ENCODE data around the gene MAPK8IP3.
"Not testable (repeated sequence)": the region's sequence is repeated elsewhere in the genome, so short reads cannot be mapped to it uniquely, and the experiment has no call there.

MAPK8IP3 gene

DNA sequence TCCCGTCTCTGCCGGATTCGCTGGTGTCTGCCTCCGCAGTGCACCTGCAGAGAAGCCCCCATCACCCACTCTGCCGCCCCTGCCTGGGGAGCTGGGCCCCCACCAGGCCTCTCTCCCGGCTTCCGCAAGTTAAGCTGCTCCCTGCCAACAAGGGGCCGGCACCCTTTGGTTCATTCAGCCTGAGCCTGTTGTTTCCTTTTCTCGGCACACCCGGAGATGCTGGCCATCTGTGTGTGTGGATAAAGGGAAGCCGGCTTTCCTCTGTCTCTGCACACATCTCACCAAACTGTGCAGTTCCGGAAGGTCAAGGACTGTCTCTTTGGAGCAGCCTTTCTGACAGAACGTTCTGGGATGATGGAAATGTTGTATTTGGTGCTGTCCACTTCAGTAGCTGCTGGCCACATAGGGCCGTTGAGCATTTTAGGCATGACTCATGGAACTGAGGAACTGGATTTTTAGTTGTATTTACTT, 6.8 kb downstream of the MAPK8IP3 start:
- Histone ChIP-seq H3K36me3 (ENCODE audit: insufficient read depth, low read length) (no peaks in the 10 kb centered on the region), H3K9ac (ENCODE audit: low read depth, low read length) (no peak overlapping the region), H3K4me1 (ENCODE audit: insufficient read depth, low read length) (peaks cover 17% of the 10 kb centered on the region), H3K9me3 (ENCODE audit: control insufficient read depth, insufficient read depth, low read length) (no peaks in the 10 kb centered on the region)

DNA sequence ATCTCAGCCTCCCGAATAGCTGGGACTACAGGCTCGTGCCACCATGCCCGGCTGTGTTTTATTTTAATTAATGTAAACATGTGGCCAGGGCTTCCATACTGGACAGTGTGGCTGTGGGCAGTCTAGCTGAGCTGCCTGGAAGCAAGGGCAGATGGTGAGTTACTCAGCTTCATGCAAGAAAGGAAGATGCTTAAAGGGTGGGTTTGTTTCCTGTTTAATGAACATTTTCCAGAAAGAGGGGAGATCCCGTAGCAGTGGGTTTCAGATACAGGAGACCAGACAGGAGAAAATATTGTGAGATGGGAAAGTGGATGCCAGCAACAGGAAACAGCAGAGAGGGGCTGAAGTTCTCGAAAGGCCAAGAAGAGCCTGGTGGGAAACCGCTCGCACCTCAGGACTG, 7.3 kb downstream of the MAPK8IP3 start:
- no peaks in the 10 kb centered on the region for H3K36me3 ChIP-seq (ENCODE audit: insufficient read depth, low read length)
- no peaks in the 10 kb centered on the region for H3K9me3 ChIP-seq (ENCODE audit: control insufficient read depth, insufficient read depth, low read length)
- H3K9ac ChIP-seq (ENCODE audit: low read depth, low read length): no peak overlapping the region
- peaks cover 17% of the 10 kb centered on the region for H3K4me1 ChIP-seq (ENCODE audit: insufficient read depth, low read length)

DNA sequence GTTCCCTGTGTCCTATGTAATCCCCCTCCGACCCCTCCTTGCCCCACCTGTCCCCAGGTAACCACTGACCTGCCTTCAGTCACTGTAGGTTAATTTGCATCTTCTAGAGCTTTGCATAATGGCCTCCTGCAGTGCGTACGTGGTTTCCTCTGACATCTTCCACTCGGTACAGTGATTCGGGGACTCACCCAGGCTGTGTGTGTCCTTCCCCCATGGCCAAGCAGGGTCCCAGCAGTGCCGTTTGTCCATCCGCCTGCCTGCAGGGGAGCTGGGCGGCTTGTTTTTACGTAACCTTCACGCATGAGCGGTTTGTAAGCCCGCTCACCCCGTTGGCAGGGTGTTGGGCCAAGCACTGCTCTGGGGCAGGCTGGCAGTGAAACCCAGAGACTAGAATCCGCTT, 7.9 kb downstream of the MAPK8IP3 start:
- Histone ChIP-seq H3K9me3 (ENCODE audit: control insufficient read depth, insufficient read depth, low read length) (no peaks in the 10 kb centered on the region), H3K36me3 (ENCODE audit: insufficient read depth, low read length) (no peaks in the 10 kb centered on the region), H3K4me1 (ENCODE audit: insufficient read depth, low read length) (peaks cover 17% of the 10 kb centered on the region), H3K9ac (ENCODE audit: low read depth, low read length) (no peak overlapping the region)

DNA sequence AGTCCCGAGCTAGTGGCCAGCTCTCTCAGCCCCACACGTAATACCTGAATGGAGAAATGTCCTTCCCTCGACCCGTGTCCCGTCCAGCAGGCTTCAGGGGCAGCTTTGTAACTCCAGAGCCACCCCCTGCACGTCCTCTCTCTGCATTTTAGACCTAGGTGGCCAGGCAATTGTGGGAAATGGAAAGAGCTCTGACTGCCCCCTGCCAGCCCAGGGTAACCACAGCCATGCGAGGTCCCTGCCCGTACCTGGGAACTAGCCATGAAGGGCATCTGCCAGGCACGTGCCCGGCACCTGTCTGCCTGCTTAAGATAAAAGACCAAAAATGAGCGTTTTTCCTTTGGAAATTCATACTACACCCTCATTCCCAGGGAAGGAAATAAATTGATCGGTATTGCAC, 9.2 kb downstream of the MAPK8IP3 start:
- Histone ChIP-seq H3K36me3 (ENCODE audit: insufficient read depth, low read length) (no peaks in the 10 kb centered on the region), H3K9me3 (ENCODE audit: control insufficient read depth, insufficient read depth, low read length) (no peaks in the 10 kb centered on the region), H3K4me1 (ENCODE audit: insufficient read depth, low read length) (peaks cover 17% of the 10 kb centered on the region), H3K9ac (ENCODE audit: low read depth, low read length) (no peak overlapping the region)

DNA sequence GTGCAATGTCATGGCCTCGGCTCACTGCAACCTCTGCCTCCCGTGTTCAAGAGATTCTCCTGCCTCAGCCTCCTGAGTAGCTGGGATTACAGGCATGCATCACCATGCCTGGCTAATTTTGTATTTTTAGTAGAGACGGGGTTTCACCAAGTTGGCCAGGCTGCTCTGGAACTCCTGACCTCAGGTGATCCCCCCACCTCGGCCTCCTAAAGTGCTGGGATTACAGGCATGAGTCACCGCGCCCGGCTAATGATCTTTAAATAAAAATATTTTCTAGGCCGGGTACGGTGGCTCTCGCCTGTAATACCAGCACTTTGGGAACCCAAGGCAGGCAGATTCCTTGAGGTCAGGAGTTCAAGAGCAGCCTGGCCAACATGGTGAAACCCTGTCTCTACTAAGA, 12.2 kb downstream of the MAPK8IP3 start:
- not testable (repeated sequence) for H3K36me3 ChIP-seq (ENCODE audit: insufficient read depth, low read length); H3K9ac ChIP-seq (ENCODE audit: low read depth, low read length); H3K9me3 ChIP-seq (ENCODE audit: control insufficient read depth, insufficient read depth, low read length)
- H3K4me1 ChIP-seq (ENCODE audit: insufficient read depth, low read length): peaks cover 12% of the 10 kb centered on the region

DNA sequence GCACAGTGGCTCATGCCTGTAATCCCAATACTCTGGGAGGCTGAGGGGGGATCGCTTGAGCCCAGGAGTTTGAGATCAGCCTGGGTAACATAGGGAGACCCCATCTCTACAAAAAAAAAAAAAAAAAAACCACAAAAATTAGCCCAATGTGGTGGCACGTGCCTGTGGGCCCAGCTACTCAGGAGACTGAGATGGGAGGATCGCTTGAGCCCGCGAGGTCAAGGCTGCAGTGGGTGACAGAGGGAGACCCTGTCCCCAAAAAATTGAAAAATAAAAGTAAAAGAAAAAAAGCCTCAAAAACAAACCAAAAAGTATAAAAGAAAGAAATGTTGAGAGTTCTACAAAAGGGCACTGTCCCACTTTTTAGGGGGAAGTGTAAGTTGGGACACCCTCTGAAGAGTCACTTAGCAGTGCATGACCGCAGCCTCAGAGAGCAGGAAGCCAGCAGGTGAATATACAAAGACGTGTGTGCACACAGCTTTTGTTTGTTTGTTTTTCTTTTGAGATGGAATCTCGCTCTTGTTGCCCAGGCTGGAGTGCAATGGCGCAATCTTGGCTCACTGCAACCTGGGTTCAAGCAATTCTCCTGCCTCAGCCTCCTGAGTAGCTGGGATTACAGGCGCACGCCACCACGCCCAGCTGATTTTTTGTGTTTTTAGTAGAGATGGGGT, 13.7 kb downstream of the MAPK8IP3 start:
- not testable (repeated sequence) for H3K9ac ChIP-seq (ENCODE audit: low read depth, low read length); H3K4me1 ChIP-seq (ENCODE audit: insufficient read depth, low read length); H3K36me3 ChIP-seq (ENCODE audit: insufficient read depth, low read length); H3K9me3 ChIP-seq (ENCODE audit: control insufficient read depth, insufficient read depth, low read length)

DNA sequence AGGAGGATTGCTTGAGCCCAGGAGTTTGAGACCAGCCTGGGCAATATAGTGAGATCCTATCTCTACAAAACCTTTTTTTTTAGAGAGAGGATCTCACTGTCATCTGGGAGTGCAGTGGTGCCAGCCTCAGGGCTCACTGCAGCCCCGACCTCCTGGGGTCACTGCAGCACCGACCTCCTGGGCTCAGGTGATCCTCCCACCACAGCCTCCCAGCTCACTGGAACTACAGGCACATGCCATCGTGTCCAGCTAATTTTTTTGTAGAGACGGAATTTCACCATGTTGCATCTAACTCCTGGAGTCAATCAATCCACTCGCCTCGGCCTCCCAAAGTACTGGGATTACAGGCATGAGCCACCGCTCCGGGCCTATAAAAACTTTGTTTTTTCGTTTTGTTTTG, 15.4 kb downstream of the MAPK8IP3 start:
- Histone ChIP-seq H3K9me3 (ENCODE audit: control insufficient read depth, insufficient read depth, low read length) (no peaks in the 10 kb centered on the region), H3K36me3 (ENCODE audit: insufficient read depth, low read length) (no peaks in the 10 kb centered on the region), H3K4me1 (ENCODE audit: insufficient read depth, low read length) (no peaks in the 10 kb centered on the region), H3K9ac (ENCODE audit: low read depth, low read length) (no peak overlapping the region)

DNA sequence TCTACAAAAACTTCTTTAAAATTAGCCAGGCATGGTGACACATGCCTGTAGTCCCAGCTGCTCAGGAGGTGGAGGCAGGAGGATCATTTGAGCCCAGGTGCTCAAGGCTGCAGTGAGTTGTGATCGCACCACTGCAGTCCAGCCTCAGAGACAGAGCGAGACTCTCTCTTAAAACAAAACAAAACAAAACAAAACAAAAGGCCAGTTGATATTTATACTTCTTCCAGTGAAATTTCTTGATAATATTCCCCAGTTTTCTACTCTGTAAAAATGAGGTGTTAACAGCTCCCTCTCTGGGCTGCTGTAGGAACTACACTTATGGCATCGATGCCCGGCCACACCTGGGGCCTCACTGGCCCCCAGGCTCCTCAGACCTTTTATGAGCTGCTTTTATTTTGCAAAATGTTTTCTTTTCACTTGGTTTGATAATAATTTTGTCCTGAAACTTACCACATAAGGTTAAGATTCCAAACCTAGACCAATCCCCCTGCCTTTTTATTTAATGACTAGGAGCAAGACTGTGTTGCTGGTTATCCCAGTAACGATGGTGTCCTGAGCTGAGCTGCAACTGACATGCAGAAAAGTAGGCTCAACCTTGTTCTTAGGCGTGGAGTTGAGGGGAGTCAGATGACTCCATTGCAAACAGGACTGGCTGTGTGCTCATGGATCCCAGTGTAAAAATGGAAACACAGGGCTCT, 17.6 kb downstream of the MAPK8IP3 start:
- no peaks in the 10 kb centered on the region for H3K4me1 ChIP-seq (ENCODE audit: insufficient read depth, low read length)

DNA sequence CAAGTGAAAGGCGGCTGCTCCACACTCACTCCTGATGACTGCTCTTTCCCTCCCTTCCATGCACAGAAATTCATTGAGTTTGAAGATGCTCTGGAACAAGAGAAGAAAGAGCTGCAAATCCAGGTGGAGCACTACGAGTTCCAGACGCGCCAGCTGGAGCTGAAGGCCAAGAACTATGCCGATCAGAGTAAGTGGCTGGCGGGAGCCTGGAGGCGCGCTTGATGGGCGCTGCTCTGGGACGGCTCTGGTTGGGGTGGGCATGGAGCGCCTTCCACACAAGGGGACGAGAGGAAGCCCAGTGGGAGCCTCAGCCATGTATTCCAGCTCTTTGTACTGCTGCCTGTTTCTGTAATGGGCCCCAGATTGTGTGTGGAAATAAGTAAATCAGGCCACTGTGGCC, 18.5 kb downstream of the MAPK8IP3 start:
- H3K9ac ChIP-seq (ENCODE audit: low read depth, low read length): no peak overlapping the region
- H3K36me3 ChIP-seq (ENCODE audit: insufficient read depth, low read length): no peaks in the 10 kb centered on the region
- H3K4me1 ChIP-seq (ENCODE audit: insufficient read depth, low read length): no peaks in the 10 kb centered on the region
- no peaks in the 10 kb centered on the region for H3K9me3 ChIP-seq (ENCODE audit: control insufficient read depth, insufficient read depth, low read length)

More for the DNA sequence above, 17.6 kb downstream of the MAPK8IP3 start:
- Histone ChIP-seq H3K9me3 (ENCODE audit: control insufficient read depth, insufficient read depth, low read length) (no peaks in the 10 kb centered on the region), H3K9ac (ENCODE audit: low read depth, low read length) (no peak overlapping the region), H3K36me3 (ENCODE audit: insufficient read depth, low read length) (no peaks in the 10 kb centered on the region)

DNA sequence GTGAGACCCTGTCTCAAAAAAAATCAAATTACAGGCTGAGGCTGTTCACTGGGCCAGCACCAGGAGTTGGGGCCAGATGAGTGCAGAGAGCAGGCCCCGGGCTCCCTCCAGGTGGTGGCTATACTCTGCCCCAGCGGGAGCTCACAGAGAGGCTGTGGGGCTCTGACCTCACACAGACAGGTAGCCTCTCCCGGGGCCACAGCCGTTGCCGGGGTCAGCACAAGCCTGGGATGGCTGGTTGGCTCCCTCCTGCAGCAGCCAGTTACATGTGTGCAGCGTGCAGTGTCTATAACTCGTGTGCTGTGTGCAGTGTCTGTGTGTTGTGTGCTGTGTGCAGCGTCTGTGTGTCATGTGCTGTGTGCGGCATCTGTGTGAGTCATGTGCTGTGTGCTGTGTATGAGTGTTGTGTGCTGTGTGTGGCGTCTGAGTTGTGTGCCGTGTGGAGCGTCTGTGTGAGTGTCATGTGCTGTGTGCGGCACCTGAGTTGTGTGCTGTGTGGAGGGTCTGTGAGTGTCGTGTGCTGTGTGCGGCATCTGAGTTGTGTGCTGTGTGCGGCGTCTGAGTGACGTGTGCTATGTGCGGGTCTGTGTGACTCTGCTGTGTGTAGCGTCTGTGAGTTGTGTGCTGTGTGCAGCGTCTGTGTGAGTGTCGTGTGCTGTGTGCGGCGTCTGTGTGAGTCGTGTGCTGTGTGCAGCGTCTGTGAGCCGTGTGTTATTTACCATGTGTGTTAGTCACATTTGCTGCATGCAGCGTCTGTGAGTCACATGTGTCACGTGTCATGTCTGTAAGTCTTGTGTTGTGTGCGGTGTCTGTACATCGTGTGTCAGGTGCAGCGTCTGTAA, 20.9 kb downstream of the MAPK8IP3 start:
- no peaks in the 10 kb centered on the region for H3K9me3 ChIP-seq (ENCODE audit: control insufficient read depth, insufficient read depth, low read length)
- H3K4me1 ChIP-seq (ENCODE audit: insufficient read depth, low read length): no peaks in the 10 kb centered on the region
- no peaks in the 10 kb centered on the region for H3K36me3 ChIP-seq (ENCODE audit: insufficient read depth, low read length)
- H3K9ac ChIP-seq (ENCODE audit: low read depth, low read length): no peak overlapping the region

DNA sequence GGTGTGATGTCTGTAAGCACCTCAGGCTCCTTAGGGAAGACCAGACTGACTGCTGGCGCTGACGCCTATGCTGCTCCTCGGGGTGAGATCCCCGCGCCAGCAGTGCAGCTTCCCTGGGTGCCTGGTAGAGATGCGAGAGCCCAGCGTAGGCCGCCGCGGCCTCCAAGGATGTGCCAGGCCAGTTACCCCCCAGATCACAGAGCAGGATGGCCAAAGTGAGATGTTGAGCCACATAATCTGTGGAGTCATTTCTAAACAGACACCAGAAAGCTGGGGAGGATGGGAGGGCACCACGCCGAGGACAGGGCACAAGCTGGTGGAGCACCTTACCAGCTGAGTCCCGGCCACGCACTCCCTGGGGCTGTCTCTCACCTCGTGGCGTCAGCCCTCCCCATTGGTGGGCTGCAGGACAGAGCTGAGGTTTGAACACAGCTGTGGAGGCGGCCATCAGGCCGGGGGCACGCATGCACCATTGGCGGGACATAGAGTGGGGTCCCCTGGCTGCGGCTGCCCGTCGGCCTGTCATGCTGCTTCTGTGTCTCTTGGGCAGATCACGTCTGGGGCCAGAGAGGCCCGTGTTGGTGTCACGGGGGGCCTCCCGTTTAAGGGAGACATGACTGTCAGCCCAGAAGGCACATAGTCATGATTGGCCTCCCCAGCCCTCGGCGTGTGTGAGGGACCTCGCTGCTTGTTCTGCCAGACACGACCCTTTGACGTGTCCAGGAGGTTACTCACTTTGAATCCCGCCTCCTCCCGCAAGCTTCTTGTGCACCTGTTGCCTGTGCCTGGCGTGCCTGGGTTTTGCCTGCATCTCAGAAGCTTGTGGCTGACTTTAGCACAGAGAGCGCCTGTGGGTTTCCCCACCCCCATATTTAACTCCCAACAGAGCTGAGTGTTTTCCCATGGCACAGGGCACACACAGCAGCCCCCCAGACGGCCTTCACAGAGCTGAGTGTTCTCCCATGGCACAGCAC, 21.9 kb downstream of the MAPK8IP3 start:
- H3K36me3 ChIP-seq (ENCODE audit: insufficient read depth, low read length): no peaks in the 10 kb centered on the region

DNA sequence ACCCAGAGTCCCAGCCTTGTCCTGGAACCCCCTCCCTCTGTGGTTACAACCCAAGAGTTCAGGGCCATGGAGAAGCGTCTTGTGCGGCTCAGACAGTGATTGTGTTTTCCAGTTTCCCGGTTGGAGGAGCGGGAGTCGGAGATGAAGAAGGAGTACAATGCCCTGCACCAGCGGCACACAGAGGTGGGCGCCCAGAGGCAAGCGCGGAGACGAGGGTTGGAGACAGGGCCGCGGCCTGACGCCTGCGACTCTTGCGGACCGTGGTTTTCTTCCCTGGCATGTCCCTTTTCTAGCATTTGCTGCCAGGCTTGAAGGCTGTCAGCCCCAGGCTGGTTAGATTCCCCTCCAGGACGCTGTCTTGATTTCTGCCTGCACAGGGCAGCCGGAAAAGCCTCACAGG, 23.0 kb downstream of the MAPK8IP3 start:
- H3K9me3 ChIP-seq (ENCODE audit: control insufficient read depth, insufficient read depth, low read length): no peaks in the 10 kb centered on the region
- H3K9ac ChIP-seq (ENCODE audit: low read depth, low read length): no peak overlapping the region
- no peaks in the 10 kb centered on the region for H3K4me1 ChIP-seq (ENCODE audit: insufficient read depth, low read length)
- no peaks in the 10 kb centered on the region for H3K36me3 ChIP-seq (ENCODE audit: insufficient read depth, low read length)

More for the DNA sequence above, 21.9 kb downstream of the MAPK8IP3 start:
- no peaks in the 10 kb centered on the region for H3K4me1 ChIP-seq (ENCODE audit: insufficient read depth, low read length)
- H3K9me3 ChIP-seq (ENCODE audit: control insufficient read depth, insufficient read depth, low read length): no peaks in the 10 kb centered on the region
- H3K9ac ChIP-seq (ENCODE audit: low read depth, low read length): no peak overlapping the region

DNA sequence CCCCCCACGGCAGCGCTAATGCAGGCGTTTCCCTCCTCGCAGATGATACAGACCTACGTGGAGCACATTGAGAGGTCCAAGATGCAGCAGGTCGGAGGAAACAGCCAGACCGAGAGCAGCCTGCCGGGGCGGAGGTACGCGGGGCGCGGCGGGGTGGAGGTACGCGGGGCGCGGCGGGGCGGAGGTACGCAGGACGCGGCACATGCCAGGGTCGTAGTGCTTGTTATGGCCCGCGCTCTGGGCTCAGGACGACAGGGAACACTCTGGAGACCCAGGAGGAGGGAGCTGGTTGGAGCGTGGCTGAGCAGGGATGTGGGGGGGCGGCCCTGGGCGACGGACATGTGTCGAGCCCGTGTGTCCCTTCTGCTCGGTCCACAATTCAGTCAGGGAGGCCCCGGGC, 23.4 kb downstream of the MAPK8IP3 start:
- Histone ChIP-seq H3K36me3 (ENCODE audit: insufficient read depth, low read length) (no peaks in the 10 kb centered on the region), H3K9ac (ENCODE audit: low read depth, low read length) (no peak overlapping the region), H3K4me1 (ENCODE audit: insufficient read depth, low read length) (no peaks in the 10 kb centered on the region), H3K9me3 (ENCODE audit: control insufficient read depth, insufficient read depth, low read length) (no peaks in the 10 kb centered on the region)

DNA sequence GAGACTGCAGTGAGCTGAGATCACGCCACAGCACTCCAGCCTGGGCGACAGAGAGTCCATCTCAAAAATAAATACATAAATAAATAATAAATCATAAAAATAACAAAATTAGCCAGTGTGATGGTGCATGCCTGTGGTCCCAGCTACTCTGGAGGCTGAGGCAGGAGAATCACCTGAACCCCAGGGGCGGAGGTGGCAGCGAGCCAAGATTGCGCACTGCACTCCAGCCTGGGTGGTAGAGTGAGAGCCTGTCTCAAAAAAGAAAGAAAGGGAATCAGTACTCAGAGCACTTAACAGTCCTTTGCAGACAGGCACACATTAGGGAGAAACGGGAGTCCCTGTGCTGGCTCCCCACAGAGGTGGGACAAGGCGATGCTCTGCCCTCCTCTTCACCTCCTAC, 25.1 kb downstream of the MAPK8IP3 start:
- Histone ChIP-seq H3K9me3 (ENCODE audit: control insufficient read depth, insufficient read depth, low read length) (no peaks in the 10 kb centered on the region), H3K4me1 (ENCODE audit: insufficient read depth, low read length) (no peaks in the 10 kb centered on the region), H3K36me3 (ENCODE audit: insufficient read depth, low read length) (no peaks in the 10 kb centered on the region), H3K9ac (ENCODE audit: low read depth, low read length) (no peak overlapping the region)

Measured in ES-I3 (cell line).